CD8-positive, alpha-beta memory T cell (primary cell): ENCODE results near the gene ZFR2. TPM values are rescaled to one million over a fixed set of nuclear protein-coding genes. Genes with fewer than 3 reads are reported as not detected.
"Not testable (repeated sequence)": the region's sequence is repeated elsewhere in the genome, so short reads cannot be mapped to it uniquely, and the experiment has no call there.

Experiments
- CTCF ChIA-PET: fragments of 350-600 bp; sonication (Branson Sonifier 250); formaldehyde crosslinking; loops from one replicate; lab custom pipeline; 2021; ENCODE audit warnings: antibody characterized with exemption; lab: Charles Lee
- POLR2A ChIA-PET: fragments of 350-600 bp; sonication (Branson Sonifier 250); formaldehyde crosslinking; loops from one replicate; lab custom pipeline; 2021; ENCODE audit warnings: antibody characterized with exemption; lab: Charles Lee
- DNase-seq, 5 donors: peaks; one replicate each; pipeline versions ENCODE4 v3.0.0 to v3.0.0-alpha.2; 2020 to 2022; ENCODE audit warnings: mixed read lengths in 1 of 5
- H3K27ac ChIP-seq: one replicate; pipeline ENCODE4 v1.7.0; 2013; ENCODE audit warnings: low read depth, mild to moderate bottlenecking, low read length, moderate library complexity
- H3K27me3 ChIP-seq: 2 replicates; pipeline ENCODE4 v1.7.0; 2013; ENCODE audit warnings: low read length, mild to moderate bottlenecking; ENCODE audit not compliant: insufficient read depth, poor library complexity, severe bottlenecking
- H3K36me3 ChIP-seq: 2 replicates; pipeline ENCODE4 v1.7.0; 2013; ENCODE audit warnings: mild to moderate bottlenecking, low read length, moderate library complexity; ENCODE audit not compliant: insufficient read depth
- H3K4me1 ChIP-seq: 2 replicates; pipeline ENCODE4 v1.7.0; 2013; ENCODE audit warnings: mild to moderate bottlenecking, low read length, moderate library complexity; ENCODE audit not compliant: insufficient read depth
- H3K4me3 ChIP-seq: 2 replicates; pipeline ENCODE4 v1.7.0; 2013; ENCODE audit warnings: mild to moderate bottlenecking, low read length
- H3K9me3 ChIP-seq: 2 replicates; pipeline ENCODE4 v1.7.0; 2013; ENCODE audit warnings: mild to moderate bottlenecking, low read length
- H3K27ac Mint-ChIP-seq, 8 donors: one replicate each; pipeline ENCODE4 v1.8.0; 2020 to 2021; ENCODE audit warnings: mixed read lengths in 8 of 8, mild to moderate bottlenecking in 6 of 8, inconsistent platforms in 3 of 8, moderate library complexity in 3 of 8
- H3K27me3 Mint-ChIP-seq, 2 donors: one replicate each; pipeline ENCODE4 v1.8.0; 2020 to 2021; ENCODE audit warnings: mixed read lengths in 2 of 2, mild to moderate bottlenecking in 1 of 2, moderate library complexity in 1 of 2
- H3K36me3 Mint-ChIP-seq, 3 donors: one replicate each; pipeline ENCODE4 v1.8.0; 2020 to 2021; ENCODE audit warnings: mixed read lengths in 3 of 3, inconsistent platforms in 1 of 3, mild to moderate bottlenecking in 1 of 3
- H3K4me1 Mint-ChIP-seq, 3 donors: one replicate each; pipeline ENCODE4 v1.8.0; 2020 to 2021; ENCODE audit warnings: mixed read lengths in 3 of 3, inconsistent platforms in 1 of 3, mild to moderate bottlenecking in 1 of 3
- H3K4me3 Mint-ChIP-seq, 7 donors: one replicate each; pipeline ENCODE4 v1.8.0; 2020 to 2021; ENCODE audit warnings: mixed read lengths in 7 of 7, mild to moderate bottlenecking in 6 of 7, moderate library complexity in 4 of 7, inconsistent platforms in 2 of 7
- H3K9me3 Mint-ChIP-seq, 5 donors: one replicate each; pipeline ENCODE4 v1.8.0; 2020 to 2022; ENCODE audit warnings: mixed read lengths in 5 of 5, mild to moderate bottlenecking in 3 of 5, moderate library complexity in 2 of 5, inconsistent platforms in 1 of 5
- polyA plus RNA-seq: library from polyadenylated mRNA; unstranded; fragments of 300-500 nt; fragmentation: Illumina TruSeq; gene quantifications from one replicate; pipeline ENCODE4 v1.2.3, GENCODE V29; 2021
- total RNA-seq, 2 experiments: library from RNA; stranded (reverse); gene quantifications; one replicate each; pipeline ENCODE4 v1.2.3, GENCODE V29; 2021

ZFR2 gene
- total and polyA plus RNA-seq, 3 experiments from 2014 or later: 0.57 to 4.8 (median 0.71) TPM

- no peak for DNase-seq
- H3K4me1 ChIP-seq: no peaks in the 10 kb centered on the region
- no peaks in the 10 kb centered on the region for H3K9me3 ChIP-seq
- no peaks in the 10 kb centered on the region for H3K36me3 ChIP-seq
- no peak overlapping the region for H3K27ac ChIP-seq
- POLR2A ChIA-PET: interaction anchor here (0.7 kb wide), 1 partner anchor 514 kb away, joined by 6 read pairs; no protein-coding TSS in a partner anchor
- H3K27ac Mint-ChIP-seq: no peak overlapping the region
- no peaks in the 10 kb centered on the region for H3K27me3 Mint-ChIP-seq
- CTCF ChIA-PET: interaction anchor here (1.5 to 1.6 kb wide), 2 partner anchors 10 to 97 kb away, joined by 3 to 5 read pairs; no protein-coding TSS in a partner anchor
- no peaks in the 10 kb centered on the region for H3K4me1 Mint-ChIP-seq
- no peak overlapping the region for H3K4me3 ChIP-seq
- H3K4me3 Mint-ChIP-seq: no peak overlapping the region
- no peaks in the 10 kb centered on the region for H3K36me3 Mint-ChIP-seq
- H3K9me3 Mint-ChIP-seq: no peaks in the 10 kb centered on the region
- no peaks in the 10 kb centered on the region for H3K27me3 ChIP-seq
Measured at GRCh38 chr19:3890591-3890990, 21.8 kb upstream of the ZFR2 start.

- peaks cover 0 to 1% (median 0%) of the 10 kb centered on the region in 5 donors for H3K9me3 Mint-ChIP-seq
- DNase-seq: no peak
- Histone ChIP-seq H3K9me3 (no peaks in the 10 kb centered on the region), H3K4me1 (peaks cover 6% of the 10 kb centered on the region), H3K36me3 (no peaks in the 10 kb centered on the region), H3K4me3 (no peak overlapping the region), H3K27me3 (peaks cover 24% of the 10 kb centered on the region), H3K27ac (no peak overlapping the region)
- H3K27me3 Mint-ChIP-seq: peaks cover 34 to 41% of the 10 kb centered on the region in 2 donors
- POLR2A ChIA-PET: no interaction called here
- H3K4me1 Mint-ChIP-seq: peaks cover 8 to 15% (median 8%) of the 10 kb centered on the region in 3 donors
- H3K4me3 Mint-ChIP-seq: peak overlapping the region in 3 of 7 donors; percentile 11 to 36 (median 12)
- no peak overlapping the region for H3K27ac Mint-ChIP-seq
- no peaks in the 10 kb centered on the region for H3K36me3 Mint-ChIP-seq
- CTCF ChIA-PET: no interaction called here
Measured at GRCh38 chr19:3882041-3882384, 13.2 kb upstream of the ZFR2 start.

- CTCF ChIA-PET: interaction anchor here (0.5 to 1.0 kb wide), 2 partner anchors 9 to 311 kb away, joined by 3 read pairs; no protein-coding TSS in a partner anchor
Measured at GRCh38 chr19:3881272-3882040, 12.6 kb upstream of the ZFR2 start.

GRCh38 chr19:3880471-3881271 lies 11.8 kb upstream of the ZFR2 start, which contains the start of gene ATCAY:
Gene ATCAY (plus strand): TSS chr19:3880685. CDS start chr19:3885768, 5,083 bp downstream.
- H3K36me3 ChIP-seq: no peaks in the 10 kb centered on the region
- peak within 1 kb of the TSS in 1 of 8 donors; percentile 58 for H3K27ac Mint-ChIP-seq
- peaks cover 0 to 2% (median 0%) of the 10 kb centered on the region in 5 donors for H3K9me3 Mint-ChIP-seq
- peaks cover 8 to 15% (median 8%) of the 10 kb centered on the region in 3 donors for H3K4me1 Mint-ChIP-seq
- CTCF ChIA-PET: interaction anchor here (0.5 to 1.0 kb wide), 2 partner anchors 10 to 312 kb away, joined by 3 read pairs; no protein-coding TSS in a partner anchor
- DNase-seq: no peak
- H3K4me3 ChIP-seq: no peak within 1 kb of the TSS
- H3K4me3 Mint-ChIP-seq: peak within 1 kb of the TSS in 1 of 7 donors; percentile 13
- H3K27me3 Mint-ChIP-seq: peaks cover 35 to 45% of the 10 kb centered on the region in 2 donors
- no peak within 1 kb of the TSS for H3K27ac ChIP-seq
- no peaks in the 10 kb centered on the region for H3K9me3 ChIP-seq
- H3K27me3 ChIP-seq: peaks cover 24% of the 10 kb centered on the region
- H3K36me3 Mint-ChIP-seq: no peaks in the 10 kb centered on the region
- POLR2A ChIA-PET: no interaction called here
- H3K4me1 ChIP-seq: peaks cover 6% of the 10 kb centered on the region

More at GRCh38 chr19:3881272-3882040, 12.6 kb upstream of the ZFR2 start:
- peaks cover 0 to 2% (median 0%) of the 10 kb centered on the region in 5 donors for H3K9me3 Mint-ChIP-seq
- no peak overlapping the region for H3K27ac ChIP-seq
- no peak for DNase-seq
- no peaks in the 10 kb centered on the region for H3K36me3 ChIP-seq
- no peaks in the 10 kb centered on the region for H3K36me3 Mint-ChIP-seq
- peak overlapping the region in 1 of 8 donors; percentile 58 for H3K27ac Mint-ChIP-seq
- peak overlapping the region in 4 of 7 donors; percentile 11 to 36 (median 12) for H3K4me3 Mint-ChIP-seq
- peaks cover 8 to 15% (median 8%) of the 10 kb centered on the region in 3 donors for H3K4me1 Mint-ChIP-seq
- no peaks in the 10 kb centered on the region for H3K9me3 ChIP-seq
- peaks cover 6% of the 10 kb centered on the region for H3K4me1 ChIP-seq
- POLR2A ChIA-PET: no interaction called here
- H3K27me3 ChIP-seq: peaks cover 24% of the 10 kb centered on the region
- H3K4me3 ChIP-seq: no peak overlapping the region
- H3K27me3 Mint-ChIP-seq: peaks cover 35 to 42% of the 10 kb centered on the region in 2 donors

GRCh38 chr19:3879656-3880055 lies 10.8 kb upstream of the ZFR2 start:
- H3K27me3 Mint-ChIP-seq: peaks cover 39 to 50% of the 10 kb centered on the region in 2 donors
- Histone ChIP-seq H3K4me1 (peaks cover 6% of the 10 kb centered on the region), H3K36me3 (no peaks in the 10 kb centered on the region), H3K27ac (no peak overlapping the region), H3K27me3 (peaks cover 24% of the 10 kb centered on the region), H3K4me3 (no peak overlapping the region), H3K9me3 (no peaks in the 10 kb centered on the region)
- H3K36me3 Mint-ChIP-seq: no peaks in the 10 kb centered on the region
- no peak for DNase-seq
- ChIA-PET CTCF (no interaction called here), POLR2A (no interaction called here)
- H3K27ac Mint-ChIP-seq: no peak overlapping the region
- H3K4me1 Mint-ChIP-seq: peaks cover 8 to 15% (median 8%) of the 10 kb centered on the region in 3 donors
- peaks cover 0 to 2% (median 0%) of the 10 kb centered on the region in 5 donors for H3K9me3 Mint-ChIP-seq
- H3K4me3 Mint-ChIP-seq: no peak overlapping the region

GRCh38 chr19:3874695-3875094 lies 5.9 kb upstream of the ZFR2 start:
- H3K4me1 ChIP-seq, CTCF ChIA-PET, H3K4me3 ChIP-seq, H3K9me3 ChIP-seq, H3K36me3 ChIP-seq, H3K27ac ChIP-seq, DNase-seq, H3K4me3 Mint-ChIP-seq, H3K4me1 Mint-ChIP-seq, POLR2A ChIA-PET, H3K36me3 Mint-ChIP-seq, H3K9me3 Mint-ChIP-seq: not testable (repeated sequence)
- peaks cover 11% of the 10 kb centered on the region for H3K27me3 ChIP-seq
- H3K27ac Mint-ChIP-seq: peak overlapping the region in 2 of 8 donors; percentile 41 to 68
- H3K27me3 Mint-ChIP-seq: peaks cover 26 to 40% of the 10 kb centered on the region in 2 donors

- Histone ChIP-seq H3K27me3 (peaks cover 16% of the 10 kb centered on the region), H3K36me3 (no peaks in the 10 kb centered on the region), H3K4me1 (no peaks in the 10 kb centered on the region), H3K9me3 (no peaks in the 10 kb centered on the region), H3K27ac (no peak overlapping the region), H3K4me3 (no peak overlapping the region)
- DNase-seq: no peak
- H3K4me3 Mint-ChIP-seq: no peak overlapping the region
- ChIA-PET POLR2A (no interaction called here), CTCF (no interaction called here)
- H3K9me3 Mint-ChIP-seq: peaks cover 0 to 6% (median 2%) of the 10 kb centered on the region in 5 donors
- H3K27me3 Mint-ChIP-seq: peaks cover 29 to 42% of the 10 kb centered on the region in 2 donors
- H3K36me3 Mint-ChIP-seq: no peaks in the 10 kb centered on the region
- peaks cover 5 to 10% (median 5%) of the 10 kb centered on the region in 3 donors for H3K4me1 Mint-ChIP-seq
- H3K27ac Mint-ChIP-seq: no peak overlapping the region
Measured at GRCh38 chr19:3873151-3873550, 4.3 kb upstream of the ZFR2 start.
